ENCODE data around the gene UNC13A.

The UNC13A gene

DNA sequence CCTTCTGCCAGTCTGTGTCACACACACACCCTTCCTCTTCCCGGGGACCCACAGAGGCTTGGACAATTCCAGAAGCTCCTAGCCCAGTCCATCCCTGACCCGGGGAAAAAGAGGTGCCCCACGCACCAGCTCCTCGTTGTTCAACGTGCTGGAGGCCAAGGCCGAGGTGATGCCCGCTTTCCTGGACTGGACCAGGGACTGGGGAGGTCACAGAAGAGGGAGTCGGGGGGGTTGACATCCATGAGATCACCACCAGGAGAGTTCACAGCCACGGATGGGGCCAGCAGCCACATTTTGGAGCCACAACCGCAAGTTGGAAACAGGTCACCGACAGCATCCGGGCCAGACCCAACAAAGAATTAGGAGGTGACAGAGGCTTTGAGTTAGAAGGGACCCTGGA is 39.4 kb downstream of the UNC13A start:
- no peaks in the 10 kb centered on the region for H3K36me3 Mint-ChIP-seq (ENCODE audit: low read depth)
- no peaks in the 10 kb centered on the region for H3K9me3 Mint-ChIP-seq
- H3K4me1 Mint-ChIP-seq: no peaks in the 10 kb centered on the region
- H3K27ac Mint-ChIP-seq: no peak overlapping the region
- TF ChIP-seq, protein P1, sequence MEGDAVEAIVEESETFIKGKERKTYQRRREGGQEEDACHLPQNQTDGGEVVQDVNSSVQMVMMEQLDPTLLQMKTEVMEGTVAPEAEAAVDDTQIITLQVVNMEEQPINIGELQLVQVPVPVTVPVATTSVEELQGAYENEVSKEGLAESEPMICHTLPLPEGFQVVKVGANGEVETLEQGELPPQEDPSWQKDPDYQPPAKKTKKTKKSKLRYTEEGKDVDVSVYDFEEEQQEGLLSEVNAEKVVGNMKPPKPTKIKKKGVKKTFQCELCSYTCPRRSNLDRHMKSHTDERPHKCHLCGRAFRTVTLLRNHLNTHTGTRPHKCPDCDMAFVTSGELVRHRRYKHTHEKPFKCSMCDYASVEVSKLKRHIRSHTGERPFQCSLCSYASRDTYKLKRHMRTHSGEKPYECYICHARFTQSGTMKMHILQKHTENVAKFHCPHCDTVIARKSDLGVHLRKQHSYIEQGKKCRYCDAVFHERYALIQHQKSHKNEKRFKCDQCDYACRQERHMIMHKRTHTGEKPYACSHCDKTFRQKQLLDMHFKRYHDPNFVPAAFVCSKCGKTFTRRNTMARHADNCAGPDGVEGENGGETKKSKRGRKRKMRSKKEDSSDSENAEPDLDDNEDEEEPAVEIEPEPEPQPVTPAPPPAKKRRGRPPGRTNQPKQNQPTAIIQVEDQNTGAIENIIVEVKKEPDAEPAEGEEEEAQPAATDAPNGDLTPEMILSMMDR (IDR thresholded peaks at IDR 0.05): no peak
- no peak for DNase-seq
- no peak overlapping the region for H3K4me3 Mint-ChIP-seq
- peaks cover 19% of the 10 kb centered on the region for H3K27me3 Mint-ChIP-seq (ENCODE audit: low read depth, poor library complexity)

DNA sequence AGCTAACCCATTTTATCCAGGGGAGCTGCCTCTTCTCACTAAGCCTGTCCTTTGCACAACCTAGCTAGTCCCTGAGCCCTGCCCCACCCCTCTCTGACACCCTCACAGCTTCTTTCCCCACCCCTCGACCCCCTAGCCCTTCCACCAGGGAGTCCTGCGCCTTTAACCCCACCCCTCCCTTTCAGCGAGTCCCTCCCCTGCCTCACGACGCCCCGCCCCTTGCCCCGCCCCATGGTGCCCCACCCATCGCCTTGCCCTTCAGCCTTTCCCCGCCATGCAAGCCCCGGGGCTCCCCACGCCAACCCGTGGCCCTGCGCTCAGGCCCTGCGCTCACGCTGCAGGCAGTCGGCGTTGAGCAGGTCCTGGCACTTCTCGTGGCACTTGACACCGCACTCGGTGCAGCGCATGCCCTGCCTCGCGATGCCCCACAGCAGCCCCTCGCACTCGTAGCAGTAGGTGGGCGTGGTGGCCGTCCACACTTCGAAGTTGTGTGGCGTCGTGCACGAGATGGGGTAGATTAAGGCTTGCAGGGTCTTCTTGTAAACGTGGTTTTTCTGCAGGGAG is 40.0 kb downstream of the UNC13A start:
- H3K4me1 Mint-ChIP-seq: no peaks in the 10 kb centered on the region
- no peak for DNase-seq

GRCh38 chr19:17647071-17648020 is 40.8 kb downstream of the UNC13A start:
- TF ChIP-seq, protein P1 (IDR thresholded peaks at IDR 0.05): no peak
- H3K36me3 Mint-ChIP-seq (ENCODE audit: low read depth): no peaks in the 10 kb centered on the region
- H3K27me3 Mint-ChIP-seq (ENCODE audit: low read depth, poor library complexity): peaks cover 12% of the 10 kb centered on the region
- H3K4me3 Mint-ChIP-seq: no peak overlapping the region
- DNase-seq: no peak
- no peaks in the 10 kb centered on the region for H3K4me1 Mint-ChIP-seq
- no peak overlapping the region for H3K27ac Mint-ChIP-seq
- no peaks in the 10 kb centered on the region for H3K9me3 Mint-ChIP-seq

More for the DNA sequence above, 40.0 kb downstream of the UNC13A start:
- Mint-ChIP-seq H3K36me3 (ENCODE audit: low read depth) (no peaks in the 10 kb centered on the region), H3K9me3 (no peaks in the 10 kb centered on the region), H3K27ac (no peak overlapping the region), H3K4me3 (no peak overlapping the region), H3K27me3 (ENCODE audit: low read depth, poor library complexity) (peaks cover 19% of the 10 kb centered on the region)
- TF ChIP-seq, protein P1 (IDR thresholded peaks at IDR 0.05): no peak

- no peak overlapping the region for H3K4me3 Mint-ChIP-seq
- H3K9me3 Mint-ChIP-seq: no peaks in the 10 kb centered on the region
- no peaks in the 10 kb centered on the region for H3K36me3 Mint-ChIP-seq (ENCODE audit: low read depth)
- peaks cover 9% of the 10 kb centered on the region for H3K27me3 Mint-ChIP-seq (ENCODE audit: low read depth, poor library complexity)
- TF ChIP-seq, protein P1 (IDR thresholded peaks at IDR 0.05): no peak
- DNase-seq: no peak
- no peak overlapping the region for H3K27ac Mint-ChIP-seq
- H3K4me1 Mint-ChIP-seq: no peaks in the 10 kb centered on the region
Measured at GRCh38 chr19:17646441-17646840, 41.7 kb downstream of the UNC13A start.

DNA sequence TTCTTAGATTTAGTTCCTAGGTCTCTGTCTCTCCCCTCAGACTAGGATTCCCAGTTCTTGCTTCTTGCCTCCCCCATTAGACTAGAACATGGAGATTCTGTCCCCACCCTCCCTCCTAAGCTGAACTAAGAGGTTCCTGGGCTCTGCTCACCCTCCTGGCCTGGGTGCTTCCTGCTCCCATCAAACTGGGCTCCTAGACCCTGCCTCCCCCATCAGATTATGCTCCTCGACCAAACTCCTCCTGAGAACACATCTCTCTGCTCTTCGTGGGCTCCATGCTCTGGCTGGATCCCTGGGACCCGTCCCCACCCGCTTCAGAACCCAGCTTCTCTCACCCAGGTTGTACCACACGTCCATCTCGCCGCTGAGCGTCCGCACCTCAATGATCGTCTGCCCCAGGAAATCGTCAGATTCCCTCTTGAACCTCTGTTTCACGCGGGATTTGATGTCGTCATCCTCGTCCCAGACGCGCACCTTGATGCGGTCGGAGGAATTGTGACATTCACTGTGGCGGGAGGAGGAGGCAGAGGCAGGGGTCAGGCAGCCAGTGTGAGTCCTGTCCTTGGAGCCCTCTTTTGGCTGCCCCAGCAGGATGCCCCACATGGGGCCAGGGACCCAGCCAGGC is 42.7 kb downstream of the UNC13A start:
- Mint-ChIP-seq H3K27ac (no peak overlapping the region), H3K27me3 (ENCODE audit: low read depth, poor library complexity) (peaks cover 9% of the 10 kb centered on the region), H3K36me3 (ENCODE audit: low read depth) (no peaks in the 10 kb centered on the region), H3K4me1 (no peaks in the 10 kb centered on the region), H3K4me3 (no peak overlapping the region), H3K9me3 (no peaks in the 10 kb centered on the region)
- no peak for DNase-seq
- TF ChIP-seq, protein P1 (IDR thresholded peaks at IDR 0.05): no peak

Data from nephron progenitor cell (in vitro differentiated cells).